SK-N-SH (cell line): ENCODE data around the gene IL15.

ENCODE experiments used
- CTCF ChIP-seq: fragments of 200-600 bp; sonication (generic); IDR thresholded peaks from 2 replicates; pipeline ENCODE4 v1.6.1; 2017; ENCODE audit warnings: antibody characterized with exemption, mild to moderate bottlenecking, moderate library complexity
- FOXJ3 ChIP-seq: sonication (generic); formaldehyde crosslinking; IDR thresholded peaks from 2 replicates; pipeline ENCODE4 v1.5.1; 2020; ENCODE audit warnings: mild to moderate bottlenecking, missing genetic modification reagents
- IRF3 ChIP-seq: fragments of 150-350 bp; IDR thresholded peaks from 2 replicates; pipeline ENCODE4 v1.6.1; 2016; ENCODE audit warnings: mild to moderate bottlenecking, low read depth, low read length
- NFIC ChIP-seq: IDR thresholded peaks from 2 replicates; pipeline ENCODE4 v1.4.0; 2012; ENCODE audit warnings: borderline replicate concordance
- POLR2AphosphoS5 ChIP-seq: IDR thresholded peaks from 2 replicates; pipeline ENCODE4 v1.6.1; 2012; ENCODE audit warnings: low read depth, low read length
- RAD21 ChIP-seq: IDR thresholded peaks from 2 replicates; pipeline ENCODE4 v1.6.1; 2012; ENCODE audit warnings: mild to moderate bottlenecking, low read length
- RCOR1 ChIP-seq: fragments of 150-350 bp; IDR thresholded peaks from 2 replicates; pipeline ENCODE4 v1.6.1; 2017; ENCODE audit warnings: antibody characterized with exemption, low read length
- RXRA ChIP-seq: IDR thresholded peaks from 2 replicates; pipeline ENCODE4 v1.4.0; 2012; ENCODE audit warnings: low read depth, mild to moderate bottlenecking, borderline replicate concordance
- SMC3 ChIP-seq: IDR thresholded peaks from 2 replicates; pipeline ENCODE4 v1.6.1; 2012; ENCODE audit warnings: low read depth, low read length, improper control_type of control experiment
- TF ChIP-seq, protein P1 (sequence below): IDR thresholded peaks from 2 replicates; pipeline ENCODE4 v1.6.1; 2012; ENCODE audit warnings: mild to moderate bottlenecking, low read depth, low read length, moderate library complexity

GRCh38 chr4:141620715-141621114 is 15.7 kb upstream of the IL15 start:
- TF ChIP-seq CTCF (no peak), SMC3 (no peak), NFIC (no peak), RAD21 (no peak), RCOR1 (no peak), IRF3 (no peak), FOXJ3 (no peak), RXRA (no peak), POLR2AphosphoS5 (no peak)
- TF ChIP-seq, protein P1, sequence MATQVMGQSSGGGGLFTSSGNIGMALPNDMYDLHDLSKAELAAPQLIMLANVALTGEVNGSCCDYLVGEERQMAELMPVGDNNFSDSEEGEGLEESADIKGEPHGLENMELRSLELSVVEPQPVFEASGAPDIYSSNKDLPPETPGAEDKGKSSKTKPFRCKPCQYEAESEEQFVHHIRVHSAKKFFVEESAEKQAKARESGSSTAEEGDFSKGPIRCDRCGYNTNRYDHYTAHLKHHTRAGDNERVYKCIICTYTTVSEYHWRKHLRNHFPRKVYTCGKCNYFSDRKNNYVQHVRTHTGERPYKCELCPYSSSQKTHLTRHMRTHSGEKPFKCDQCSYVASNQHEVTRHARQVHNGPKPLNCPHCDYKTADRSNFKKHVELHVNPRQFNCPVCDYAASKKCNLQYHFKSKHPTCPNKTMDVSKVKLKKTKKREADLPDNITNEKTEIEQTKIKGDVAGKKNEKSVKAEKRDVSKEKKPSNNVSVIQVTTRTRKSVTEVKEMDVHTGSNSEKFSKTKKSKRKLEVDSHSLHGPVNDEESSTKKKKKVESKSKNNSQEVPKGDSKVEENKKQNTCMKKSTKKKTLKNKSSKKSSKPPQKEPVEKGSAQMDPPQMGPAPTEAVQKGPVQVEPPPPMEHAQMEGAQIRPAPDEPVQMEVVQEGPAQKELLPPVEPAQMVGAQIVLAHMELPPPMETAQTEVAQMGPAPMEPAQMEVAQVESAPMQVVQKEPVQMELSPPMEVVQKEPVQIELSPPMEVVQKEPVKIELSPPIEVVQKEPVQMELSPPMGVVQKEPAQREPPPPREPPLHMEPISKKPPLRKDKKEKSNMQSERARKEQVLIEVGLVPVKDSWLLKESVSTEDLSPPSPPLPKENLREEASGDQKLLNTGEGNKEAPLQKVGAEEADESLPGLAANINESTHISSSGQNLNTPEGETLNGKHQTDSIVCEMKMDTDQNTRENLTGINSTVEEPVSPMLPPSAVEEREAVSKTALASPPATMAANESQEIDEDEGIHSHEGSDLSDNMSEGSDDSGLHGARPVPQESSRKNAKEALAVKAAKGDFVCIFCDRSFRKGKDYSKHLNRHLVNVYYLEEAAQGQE, result no peak
